MV-4-11 (cell line): ENCODE measurements around the gene ARID4A.
"Not testable (repeated sequence)": the region's sequence is repeated elsewhere in the genome, so short reads cannot be mapped to it uniquely, and the experiment has no call there.

Source experiments
- DNase-seq: peaks from one replicate; lab custom pipeline; 2025; lab: John Stamatoyannopoulos, UW

ARID4A gene, protein sequence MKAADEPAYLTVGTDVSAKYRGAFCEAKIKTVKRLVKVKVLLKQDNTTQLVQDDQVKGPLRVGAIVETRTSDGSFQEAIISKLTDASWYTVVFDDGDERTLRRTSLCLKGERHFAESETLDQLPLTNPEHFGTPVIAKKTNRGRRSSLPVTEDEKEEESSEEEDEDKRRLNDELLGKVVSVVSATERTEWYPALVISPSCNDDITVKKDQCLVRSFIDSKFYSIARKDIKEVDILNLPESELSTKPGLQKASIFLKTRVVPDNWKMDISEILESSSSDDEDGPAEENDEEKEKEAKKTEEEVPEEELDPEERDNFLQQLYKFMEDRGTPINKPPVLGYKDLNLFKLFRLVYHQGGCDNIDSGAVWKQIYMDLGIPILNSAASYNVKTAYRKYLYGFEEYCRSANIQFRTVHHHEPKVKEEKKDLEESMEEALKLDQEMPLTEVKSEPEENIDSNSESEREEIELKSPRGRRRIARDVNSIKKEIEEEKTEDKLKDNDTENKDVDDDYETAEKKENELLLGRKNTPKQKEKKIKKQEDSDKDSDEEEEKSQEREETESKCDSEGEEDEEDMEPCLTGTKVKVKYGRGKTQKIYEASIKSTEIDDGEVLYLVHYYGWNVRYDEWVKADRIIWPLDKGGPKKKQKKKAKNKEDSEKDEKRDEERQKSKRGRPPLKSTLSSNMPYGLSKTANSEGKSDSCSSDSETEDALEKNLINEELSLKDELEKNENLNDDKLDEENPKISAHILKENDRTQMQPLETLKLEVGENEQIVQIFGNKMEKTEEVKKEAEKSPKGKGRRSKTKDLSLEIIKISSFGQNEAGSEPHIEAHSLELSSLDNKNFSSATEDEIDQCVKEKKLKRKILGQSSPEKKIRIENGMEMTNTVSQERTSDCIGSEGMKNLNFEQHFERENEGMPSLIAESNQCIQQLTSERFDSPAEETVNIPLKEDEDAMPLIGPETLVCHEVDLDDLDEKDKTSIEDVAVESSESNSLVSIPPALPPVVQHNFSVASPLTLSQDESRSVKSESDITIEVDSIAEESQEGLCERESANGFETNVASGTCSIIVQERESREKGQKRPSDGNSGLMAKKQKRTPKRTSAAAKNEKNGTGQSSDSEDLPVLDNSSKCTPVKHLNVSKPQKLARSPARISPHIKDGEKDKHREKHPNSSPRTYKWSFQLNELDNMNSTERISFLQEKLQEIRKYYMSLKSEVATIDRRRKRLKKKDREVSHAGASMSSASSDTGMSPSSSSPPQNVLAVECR

DNA sequence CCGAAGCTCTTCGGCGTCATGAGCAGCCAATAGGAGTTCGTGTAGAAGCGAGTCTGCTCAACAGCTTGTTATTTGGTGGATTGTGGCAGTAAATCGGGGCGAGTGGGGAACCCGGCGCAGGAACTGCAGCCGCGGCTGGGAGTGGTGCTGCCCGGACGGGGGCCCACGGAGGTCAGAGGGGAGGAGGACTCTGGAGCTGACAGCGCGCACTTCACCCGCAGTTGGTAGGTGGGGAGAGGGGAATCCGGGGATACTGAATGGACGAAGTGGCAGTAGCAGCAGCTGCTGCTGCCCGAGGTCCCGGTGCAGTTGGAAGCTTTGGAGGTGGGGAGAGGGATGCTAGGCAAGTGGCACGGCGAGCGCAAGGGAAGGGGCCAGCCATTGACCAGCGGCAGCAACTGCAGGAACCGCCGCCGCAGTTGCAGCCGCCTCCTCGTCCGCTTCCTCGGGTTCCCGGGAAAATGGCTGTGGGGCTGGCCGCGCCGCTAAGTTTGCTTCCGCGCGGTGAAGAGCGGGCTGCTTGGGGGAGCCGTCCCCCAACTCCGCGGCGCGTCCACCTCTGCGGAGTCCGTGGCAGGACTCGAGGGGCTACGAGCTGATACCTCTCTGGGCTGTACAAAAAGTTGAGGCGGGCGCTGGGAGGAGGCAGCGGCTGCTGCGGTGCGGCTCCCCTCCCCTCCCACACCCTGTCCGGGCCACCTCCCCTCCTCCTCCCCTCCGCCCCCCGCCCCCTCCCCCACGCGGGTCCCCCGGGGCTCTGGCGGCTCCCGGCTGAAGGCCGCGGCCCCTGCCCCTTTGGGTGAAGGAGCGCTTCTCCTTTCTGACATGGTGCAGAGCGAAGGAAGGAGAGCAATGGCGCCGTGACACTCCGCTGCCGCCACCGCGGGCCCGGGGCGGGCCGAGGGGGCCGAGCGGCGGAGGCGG lies at the start of gene ARID4A:
ARID4A (plus strand) TSS at position 79 of the 924 bp plus-strand sequence. CDS start 1,300 bp downstream, outside the sequence.
- DNase-seq, result no peak

DNA sequence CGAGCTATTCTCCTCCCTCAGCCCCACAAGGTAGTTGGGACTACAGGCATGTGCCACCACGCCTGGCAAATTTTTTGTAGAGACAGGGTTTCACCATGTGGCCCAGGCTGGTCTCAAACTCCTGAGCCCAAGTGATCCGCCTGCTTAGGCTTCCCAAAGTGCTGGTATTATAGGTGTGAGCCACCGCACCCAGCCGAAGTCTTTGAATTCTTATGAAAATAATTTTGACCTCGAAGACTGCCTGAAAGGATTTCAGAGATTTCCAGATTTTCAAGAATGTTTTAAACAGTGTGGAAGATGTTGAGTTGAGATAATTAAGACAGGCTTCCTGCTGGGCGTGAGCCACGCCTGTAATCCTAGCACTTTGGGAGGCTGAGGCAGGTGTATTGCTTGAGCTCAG lies 48.7 kb upstream of the ARID4A start:
- DNase-seq, result no peak

DNA sequence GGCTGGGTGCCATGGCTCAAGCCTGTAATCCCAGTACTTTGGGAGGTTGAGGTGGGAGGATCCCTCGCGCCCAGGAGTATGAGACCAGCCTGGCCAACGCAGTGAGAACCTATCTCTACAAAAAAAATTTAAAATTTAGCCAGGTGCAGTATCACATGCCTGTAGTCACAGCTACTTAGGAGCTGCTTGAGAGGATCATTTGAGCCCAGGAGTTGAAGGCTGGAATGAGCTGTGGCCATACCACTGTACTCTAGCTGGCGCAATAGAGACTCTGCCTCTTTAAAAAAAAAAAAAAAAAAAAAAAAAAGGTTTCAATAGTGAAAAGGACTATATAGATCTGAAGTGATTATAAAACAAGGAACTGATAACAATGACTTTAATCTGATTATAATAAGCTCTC lies 40.2 kb upstream of the ARID4A start:
- no peak for DNase-seq

DNA sequence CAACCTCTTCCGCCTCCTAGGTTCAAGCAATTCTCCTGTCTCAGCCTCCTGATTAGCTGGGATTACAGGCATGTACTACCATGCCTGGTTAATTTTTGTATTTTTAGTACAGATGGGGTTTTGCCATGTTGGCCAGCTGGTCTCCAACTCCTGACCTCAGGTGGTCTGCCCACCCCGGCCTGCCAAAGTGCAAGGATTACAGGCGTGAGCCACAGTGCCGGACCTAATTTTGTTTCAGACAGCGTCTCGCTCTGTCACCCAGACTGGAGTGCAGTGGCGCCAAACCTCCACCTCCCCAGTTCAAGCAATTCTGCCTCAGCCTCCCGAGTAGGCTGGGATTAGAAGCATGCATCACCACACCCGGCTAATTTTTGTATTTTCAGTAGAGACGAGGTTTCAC lies 36.4 kb upstream of the ARID4A start:
- not testable (repeated sequence) for DNase-seq

DNA sequence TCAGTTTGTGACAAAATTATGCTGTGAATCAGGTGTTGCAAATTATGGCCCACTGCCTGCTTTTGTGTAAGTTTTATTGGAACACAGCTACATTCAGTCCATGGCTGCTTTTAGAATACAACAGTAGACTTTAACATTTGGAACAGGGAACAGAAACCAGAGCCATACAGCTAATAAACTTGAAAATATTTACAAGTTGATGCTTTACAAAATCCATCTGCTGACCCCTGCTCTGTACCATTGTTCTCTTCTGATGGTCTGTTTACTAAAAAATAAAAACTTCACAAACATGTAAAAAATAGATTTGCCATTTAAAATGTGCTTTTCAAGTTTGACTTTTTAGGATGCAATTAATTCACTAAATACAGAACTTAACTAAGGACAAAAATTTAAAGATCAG lies 33.0 kb upstream of the ARID4A start:
- no peak for DNase-seq

DNA sequence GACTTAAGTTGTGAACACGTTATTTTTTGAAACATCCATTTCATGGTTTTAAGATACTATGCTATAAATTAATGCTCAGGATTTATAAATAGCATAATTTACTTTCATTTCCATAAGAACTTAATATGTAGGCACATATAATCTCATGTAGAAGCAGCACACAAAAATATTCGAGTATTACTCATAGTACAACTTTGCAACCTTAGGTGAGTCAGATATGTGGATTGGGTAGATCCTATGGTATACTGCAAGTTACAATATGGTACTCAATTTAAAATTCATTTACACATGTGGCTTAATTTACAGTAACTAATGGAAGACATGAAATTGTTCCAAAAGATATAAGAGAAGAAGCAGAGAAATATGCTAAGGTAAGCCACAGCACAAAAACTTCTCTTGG lies 27.7 kb upstream of the ARID4A start:
- no peak for DNase-seq

DNA sequence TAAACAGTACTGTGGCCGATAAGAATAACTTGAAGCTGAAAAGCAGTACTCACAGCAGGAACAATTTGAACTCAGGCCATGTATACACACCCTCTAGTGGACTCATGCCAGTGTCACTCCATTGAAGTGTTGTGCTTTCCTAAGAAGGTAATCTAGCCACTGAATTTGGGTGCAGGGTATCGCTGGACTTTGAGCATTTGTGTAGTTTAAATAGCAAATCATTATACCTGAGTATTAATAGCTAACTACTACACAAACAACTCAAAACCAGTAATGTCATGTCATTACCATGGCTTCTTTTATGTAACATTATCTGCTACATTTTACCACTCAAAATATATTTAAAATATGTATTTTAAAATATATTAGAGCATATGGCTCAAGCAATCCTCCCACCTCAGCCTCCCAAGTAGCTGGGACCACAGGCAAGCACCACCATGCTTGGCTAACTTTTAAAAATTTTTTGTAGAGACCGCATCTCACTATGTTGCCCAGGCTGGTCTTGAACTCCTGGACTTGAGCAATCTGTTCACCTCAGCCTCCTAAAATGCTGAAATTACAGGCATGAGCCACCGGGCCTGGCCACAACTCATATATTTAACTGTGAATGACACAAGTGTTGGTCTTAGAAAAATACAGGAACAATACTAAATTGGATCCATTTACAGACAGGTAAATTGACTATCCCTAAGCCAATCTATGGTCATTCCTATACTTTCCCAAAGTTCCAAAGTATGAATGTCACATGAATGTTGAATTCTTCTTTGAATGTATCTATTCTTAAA lies 25.6 kb upstream of the ARID4A start:
- no peak for DNase-seq

DNA sequence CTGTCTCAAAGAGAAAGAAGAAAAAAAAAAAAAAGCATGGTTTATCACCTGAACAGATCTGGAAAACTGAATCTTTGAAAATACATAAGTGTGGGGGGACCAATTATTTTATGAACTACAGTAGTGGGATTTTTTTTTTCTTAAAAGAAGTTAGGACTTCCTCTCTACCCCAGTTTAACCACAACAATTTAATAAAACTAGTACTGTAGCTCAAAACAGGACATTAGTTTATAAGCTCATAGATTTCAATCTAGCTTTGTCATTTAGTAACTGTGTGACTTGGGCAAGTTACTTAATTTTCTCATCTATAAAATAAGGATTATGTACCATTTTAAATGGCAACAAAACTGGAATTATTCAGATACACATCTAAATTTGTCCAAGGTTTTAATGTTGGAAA lies 23.5 kb upstream of the ARID4A start:
- no peak for DNase-seq

DNA sequence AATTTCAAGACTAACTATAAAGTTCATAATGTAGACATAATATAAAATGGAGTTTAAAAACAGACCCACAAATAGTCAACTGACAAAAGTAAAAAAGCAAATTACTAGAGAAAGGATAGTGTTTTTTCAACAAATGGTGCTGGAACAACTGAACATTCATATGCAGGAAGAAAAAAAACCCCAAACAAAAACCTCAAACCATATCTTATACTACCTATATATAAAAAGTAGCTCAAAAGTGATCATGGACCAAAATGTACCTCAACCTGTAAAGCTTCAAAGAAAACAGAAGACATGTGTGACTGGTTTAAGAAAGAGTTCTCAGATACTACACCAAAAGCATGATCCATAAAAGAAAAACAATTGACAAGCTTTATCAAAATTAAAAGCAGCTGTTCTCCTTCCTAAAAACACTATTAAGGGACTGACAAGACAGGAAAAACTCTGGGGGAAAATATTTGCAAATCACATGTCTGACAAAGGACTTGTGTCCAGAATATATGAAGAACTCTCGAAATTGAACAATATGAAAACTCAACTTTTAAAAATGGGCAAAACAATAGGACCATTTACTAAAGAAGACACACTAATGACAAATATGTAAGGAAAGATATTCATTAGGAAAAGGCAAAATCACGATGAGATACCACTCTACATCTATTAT lies 22.7 kb upstream of the ARID4A start:
- DNase-seq, result no peak

DNA sequence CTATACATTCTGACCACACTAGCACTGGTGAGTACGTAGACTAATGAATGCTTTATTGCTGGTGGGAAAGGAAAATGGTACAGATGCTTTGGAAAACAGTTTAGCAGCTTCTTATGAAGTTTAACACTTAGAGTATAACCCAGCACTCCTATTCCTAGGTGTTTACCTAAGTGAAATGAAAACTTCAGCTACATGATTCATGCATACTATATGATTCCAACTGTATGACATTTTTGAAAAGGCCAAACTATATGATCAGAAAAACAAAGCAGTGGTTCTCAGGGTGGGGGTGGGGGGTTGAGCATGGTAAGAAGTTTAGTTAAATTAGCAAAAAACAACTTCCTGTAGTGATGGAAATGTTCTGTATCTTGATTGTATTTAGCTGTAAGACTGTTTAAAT lies 22.1 kb upstream of the ARID4A start:
- no peak for DNase-seq

DNA sequence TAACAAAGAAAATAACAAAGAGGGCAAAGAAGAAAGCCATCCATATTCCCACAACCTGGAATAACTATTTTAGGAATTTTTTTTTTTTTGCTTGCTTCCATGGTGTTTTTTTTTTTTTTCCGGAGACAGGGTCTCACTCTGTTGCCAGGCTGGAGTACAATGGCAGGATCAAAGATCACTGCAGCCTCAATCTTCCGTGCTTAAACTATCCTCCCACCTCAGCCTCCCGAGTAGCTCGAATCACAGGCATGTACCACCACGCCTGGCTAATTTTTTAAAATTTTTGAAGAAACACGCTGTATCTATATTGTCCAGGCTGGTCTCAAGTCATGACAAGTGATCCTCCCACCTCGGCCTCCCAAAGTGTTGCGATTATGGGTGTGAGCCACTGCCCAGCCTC lies 20.2 kb upstream of the ARID4A start:
- DNase-seq, result no peak

DNA sequence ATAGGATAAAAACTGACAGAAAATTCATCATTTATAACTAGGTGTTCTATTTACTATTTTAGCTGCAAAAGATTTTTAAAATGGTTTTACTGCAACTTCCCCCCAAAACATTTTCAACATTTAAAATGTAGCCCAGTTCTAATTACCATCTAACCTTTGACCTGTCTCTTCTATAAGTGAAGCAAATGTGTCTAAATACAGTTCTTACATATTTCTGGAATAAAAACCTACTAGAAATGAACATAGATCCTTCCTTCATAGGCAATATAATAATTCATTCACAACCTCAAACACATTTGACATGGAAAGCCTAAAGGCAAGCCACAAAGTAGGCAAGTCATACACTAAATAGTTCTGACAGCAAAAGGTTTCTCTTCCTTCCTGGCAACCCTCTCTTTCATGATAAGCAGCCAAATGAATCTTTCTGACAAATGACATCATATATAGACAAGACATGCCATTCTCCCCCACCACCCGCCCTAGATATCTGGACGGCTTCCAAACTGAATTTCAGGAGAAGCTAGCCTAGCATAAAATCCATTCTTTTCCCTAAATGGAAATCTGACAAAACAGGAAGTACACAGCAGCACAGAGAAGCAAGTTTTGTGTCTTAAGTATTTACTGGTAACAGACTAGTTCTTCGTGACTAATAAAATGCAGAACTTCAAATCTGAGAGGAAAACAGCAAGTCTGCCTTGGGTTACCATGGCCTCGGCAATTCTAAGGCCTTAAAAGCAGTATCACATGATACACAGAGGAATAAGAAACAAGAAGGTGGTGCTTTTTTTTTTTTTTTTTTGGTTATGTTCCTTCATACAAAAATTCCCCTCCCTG lies 17.2 kb upstream of the ARID4A start:
- peak; percentile 89 for DNase-seq

DNA sequence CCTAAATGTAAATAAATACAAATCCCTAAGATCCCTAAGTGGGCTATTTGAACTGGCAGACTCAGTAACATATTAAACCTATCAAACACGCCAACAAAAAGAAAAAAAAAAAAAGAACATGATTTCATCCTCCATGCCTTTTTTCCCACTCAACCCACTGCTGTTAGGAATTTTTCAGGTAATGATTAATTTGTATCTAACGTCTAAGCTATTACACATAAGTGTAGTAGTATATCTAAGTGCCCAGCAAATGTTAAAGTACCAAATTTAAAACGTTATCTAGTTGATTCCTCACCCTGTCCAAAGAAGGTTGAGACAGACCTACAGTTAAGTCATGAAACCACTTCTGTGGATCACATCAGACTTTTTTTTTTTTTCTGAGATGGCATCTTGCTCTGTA lies 16.4 kb upstream of the ARID4A start:
- DNase-seq, result no peak

DNA sequence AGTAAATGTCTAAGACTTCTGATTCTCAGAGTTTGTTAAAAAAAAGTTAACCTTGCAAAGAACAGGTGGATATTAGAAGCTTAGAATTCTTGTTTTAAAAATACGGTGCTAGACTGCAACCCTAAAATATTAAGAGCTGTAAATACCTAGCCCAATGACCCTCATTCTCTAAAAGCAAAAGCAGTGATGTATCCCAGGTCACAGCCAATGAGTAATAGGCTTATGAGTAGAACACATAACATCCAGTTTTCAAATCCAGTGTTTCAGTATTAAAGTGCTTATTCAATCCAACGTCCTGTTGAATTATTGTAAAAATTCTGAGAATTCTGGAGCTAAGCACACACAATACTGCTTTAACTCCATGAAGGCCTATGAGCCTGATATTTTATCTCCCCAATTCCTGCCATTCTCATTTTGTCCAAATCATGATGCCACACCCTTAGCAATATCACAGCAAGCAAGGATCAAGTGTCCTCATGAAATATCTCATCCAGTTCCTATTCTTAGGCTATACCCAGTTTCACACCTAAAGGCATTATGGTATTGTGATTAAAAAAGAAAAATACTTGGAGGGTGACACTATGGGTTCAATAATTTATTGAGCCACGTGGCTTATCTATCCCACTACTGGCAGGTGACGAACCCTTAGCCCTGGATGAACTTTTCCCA lies 15.3 kb upstream of the ARID4A start:
- DNase-seq, result no peak

DNA sequence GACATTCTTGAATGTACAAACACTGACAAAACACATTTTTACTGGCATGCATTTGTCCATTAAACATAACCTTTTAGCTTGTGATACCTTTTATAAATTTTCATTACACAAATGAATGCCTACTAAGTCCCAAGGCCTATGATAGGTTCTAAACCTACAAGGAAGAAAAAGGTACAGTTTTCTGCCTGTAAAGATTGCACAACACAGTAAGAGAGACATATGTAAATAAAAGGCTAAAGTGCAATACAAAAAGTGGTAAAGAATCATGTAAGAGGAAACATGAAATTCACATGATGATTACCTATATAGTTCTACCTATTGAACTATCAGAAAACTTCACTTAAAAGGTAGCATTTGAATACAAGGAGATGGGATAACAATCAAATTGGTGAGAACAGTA lies 14.6 kb upstream of the ARID4A start:
- no peak for DNase-seq

DNA sequence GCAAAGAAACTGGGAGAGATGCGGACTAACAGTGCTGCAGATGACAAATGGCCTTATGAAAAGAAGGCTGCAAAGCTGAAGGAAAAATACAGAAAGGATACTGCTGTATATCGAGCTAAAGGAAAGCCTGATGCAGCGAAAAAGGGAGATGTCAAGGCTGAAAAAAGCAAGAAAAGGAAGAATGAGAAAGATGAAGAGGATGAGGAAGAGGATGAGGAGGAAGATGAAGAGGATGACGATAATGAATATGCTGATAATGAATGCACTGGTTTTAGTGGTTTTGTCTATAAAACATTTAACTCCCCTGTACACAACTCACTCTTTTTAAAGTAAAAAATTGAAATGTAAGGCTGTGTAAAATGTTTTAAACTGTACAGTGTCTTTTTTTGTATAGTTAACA lies 13.2 kb upstream of the ARID4A start:
- no peak for DNase-seq

DNA sequence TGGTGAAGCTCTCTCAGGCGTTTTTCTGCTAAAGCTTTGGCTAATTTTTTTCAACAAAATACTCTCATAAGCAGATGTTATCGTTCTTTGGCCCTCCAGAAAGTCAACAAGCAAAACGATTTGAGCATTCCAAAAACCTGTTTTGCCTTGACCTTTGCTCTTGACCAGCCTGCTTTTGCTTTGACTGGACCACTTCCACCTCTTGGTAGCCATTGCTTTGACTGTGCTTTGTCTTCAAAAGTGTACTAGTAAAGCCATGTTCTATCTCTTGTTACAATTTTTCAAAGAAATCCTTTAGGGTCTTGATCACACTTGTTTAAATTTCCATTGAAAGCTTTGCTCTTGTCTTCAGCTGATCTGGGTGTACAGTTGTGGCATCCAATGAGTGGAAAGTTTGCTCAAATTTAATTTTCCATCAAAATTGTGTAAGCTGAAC lies 10.7 kb upstream of the ARID4A start:
- DNase-seq, result no peak

DNA sequence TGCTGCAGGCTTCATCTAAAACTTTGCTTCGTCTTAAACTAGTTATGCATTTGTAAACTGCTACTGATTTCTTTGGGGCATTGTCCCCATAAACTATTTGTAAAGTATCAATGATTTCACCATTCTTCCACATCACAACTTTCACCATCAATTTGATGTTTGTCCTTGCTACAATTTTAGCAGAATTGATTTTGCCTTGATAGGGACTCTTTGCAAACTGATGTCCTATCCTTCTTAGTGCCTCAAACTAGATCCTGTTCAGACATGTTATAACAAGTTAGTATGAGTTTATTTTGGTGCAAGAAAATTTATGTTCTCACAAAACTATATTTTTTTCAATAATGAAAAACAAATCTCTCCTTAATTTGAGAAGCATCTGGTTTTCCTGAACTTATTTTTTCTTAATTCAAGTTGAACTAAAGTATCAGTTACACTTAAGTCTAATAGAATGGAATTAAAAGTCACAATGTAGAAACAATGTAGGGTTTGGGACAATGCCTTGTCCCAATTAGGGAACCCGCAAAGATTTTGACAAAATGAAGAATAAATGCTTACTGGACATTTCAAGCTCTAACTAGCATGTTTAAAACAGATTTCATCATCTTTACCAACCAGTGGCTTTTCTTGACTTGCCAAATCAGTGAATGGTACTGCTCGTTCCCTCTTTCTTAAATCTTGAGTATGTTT lies 10.1 kb upstream of the ARID4A start:
- peak; percentile 18 for DNase-seq
